SIG-M5 (cell line): ENCODE results near the gene ZFHX2.
"Not testable (repeated sequence)": the region's sequence is repeated elsewhere in the genome, so short reads cannot be mapped to it uniquely, and the experiment has no call there.

ENCODE experiments used
- DNase-seq: peaks from one replicate; lab custom pipeline; 2025; lab: John Stamatoyannopoulos, UW

The ZFHX2 gene

GRCh38 chr14:23539248-23540140, 12.1 kb downstream of the ZFHX2 start:
- no peak for DNase-seq

DNA sequence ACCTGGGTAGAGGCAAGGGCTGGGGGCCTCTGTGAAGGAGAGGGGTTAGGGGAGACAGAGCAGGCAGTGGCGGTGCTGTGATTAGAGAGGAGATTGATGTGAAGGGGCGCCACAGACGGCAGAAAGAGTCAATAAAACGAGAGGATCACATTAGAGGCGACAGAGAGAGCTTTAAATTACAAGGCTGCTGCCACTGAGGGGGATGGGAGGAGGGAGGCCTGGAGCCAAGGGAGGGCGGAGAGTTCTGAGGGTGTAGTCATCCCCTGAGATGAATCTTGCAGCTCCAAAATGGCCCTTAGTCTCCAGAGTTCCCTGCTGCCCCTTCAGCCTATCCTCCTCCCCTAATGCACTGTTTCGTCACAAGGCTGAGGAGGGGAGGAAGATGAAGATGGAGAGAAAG, 12.8 kb downstream of the ZFHX2 start:
- no peak for DNase-seq

DNA sequence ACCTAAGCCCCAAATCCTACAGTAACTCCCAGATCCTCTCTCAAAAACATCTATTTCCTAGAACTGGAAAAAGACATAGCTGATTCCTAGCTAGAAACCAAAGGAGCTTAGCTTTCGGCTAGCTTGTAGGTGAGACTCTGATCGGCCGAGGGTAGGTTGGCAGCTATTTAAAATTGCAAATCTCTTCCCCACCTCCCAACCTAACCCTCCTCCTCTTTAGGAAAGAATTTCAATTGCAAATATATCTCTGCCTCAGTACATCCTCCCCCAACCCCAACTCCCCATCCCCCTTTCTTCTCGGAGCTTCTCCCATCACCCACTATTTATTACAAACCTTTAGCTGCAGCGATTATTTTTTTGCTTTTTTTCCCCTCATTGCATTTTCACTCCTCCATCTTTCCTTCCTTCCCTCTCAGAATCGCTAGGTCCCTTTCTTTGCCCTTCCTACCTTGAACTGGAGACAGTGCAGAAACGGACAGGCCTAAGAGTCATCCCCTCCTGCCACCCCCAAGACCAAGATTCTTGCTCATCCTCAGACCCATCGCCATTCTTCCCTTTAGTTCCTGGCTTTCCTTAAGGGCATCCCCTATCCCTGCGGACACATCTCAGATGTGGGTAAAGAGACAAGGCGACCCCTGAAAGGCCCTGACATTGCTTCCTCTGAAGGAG, 13.4 kb downstream of the ZFHX2 start:
- DNase-seq: no peak

DNA sequence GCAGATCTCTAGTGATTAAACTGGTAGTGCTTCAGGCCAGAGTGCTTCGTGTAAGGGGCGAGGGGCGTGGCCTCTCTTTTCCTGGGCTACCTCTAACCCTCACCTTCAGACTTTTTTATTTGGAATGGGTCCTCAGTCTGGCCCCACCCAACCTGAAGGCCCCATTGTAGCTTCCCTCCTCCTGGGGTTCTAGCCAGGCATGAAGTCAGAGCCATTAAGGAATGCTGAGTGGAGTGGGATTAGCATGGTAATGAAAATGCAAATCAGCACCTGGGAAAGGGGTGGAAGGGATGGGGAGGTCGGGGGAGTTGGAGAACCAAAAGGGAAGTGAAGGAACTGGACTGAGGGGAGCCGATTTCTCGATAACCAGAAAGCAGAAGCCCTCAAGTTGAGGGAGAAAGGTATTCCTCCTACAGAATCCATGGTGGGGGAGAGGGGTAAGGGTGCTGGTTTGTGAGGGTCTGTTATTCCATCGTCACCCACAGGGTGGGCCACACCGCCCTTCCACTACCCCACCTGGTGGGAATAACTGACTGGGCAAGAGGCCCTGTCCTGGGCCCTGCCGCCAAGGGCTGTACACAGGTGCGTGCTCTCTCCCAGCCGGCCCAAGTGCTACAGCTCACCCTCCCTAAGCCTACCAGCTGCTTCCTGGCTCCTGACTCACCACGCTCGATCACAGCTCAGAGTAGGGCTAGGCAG, 14.1 kb downstream of the ZFHX2 start:
- no peak for DNase-seq

GRCh38 chr14:23536906-23537305, 14.7 kb downstream of the ZFHX2 start:
- not testable (repeated sequence) for DNase-seq

DNA sequence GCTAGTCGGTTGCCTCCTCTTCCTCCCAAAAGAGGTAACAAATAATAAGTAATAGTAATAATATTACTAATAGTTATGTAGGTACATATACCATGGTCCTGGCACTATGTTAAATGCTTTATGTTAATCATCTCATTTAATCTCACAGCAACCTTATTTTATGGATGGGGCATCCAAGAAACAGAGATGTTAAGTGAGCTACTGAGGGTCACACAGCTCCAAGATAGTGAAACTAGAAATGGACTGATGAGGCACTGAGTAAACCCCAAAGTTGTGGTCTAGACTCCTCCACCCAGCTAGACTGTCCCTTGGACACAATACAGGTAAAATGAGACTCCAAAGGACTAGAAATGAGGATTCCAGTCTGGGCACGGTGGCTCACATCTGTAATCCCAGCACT, 15.1 kb downstream of the ZFHX2 start:
- DNase-seq: no peak

- no peak for DNase-seq
These were observed 15.6 kb downstream of the ZFHX2 start for GRCh38 chr14:23535943-23536342.

DNA sequence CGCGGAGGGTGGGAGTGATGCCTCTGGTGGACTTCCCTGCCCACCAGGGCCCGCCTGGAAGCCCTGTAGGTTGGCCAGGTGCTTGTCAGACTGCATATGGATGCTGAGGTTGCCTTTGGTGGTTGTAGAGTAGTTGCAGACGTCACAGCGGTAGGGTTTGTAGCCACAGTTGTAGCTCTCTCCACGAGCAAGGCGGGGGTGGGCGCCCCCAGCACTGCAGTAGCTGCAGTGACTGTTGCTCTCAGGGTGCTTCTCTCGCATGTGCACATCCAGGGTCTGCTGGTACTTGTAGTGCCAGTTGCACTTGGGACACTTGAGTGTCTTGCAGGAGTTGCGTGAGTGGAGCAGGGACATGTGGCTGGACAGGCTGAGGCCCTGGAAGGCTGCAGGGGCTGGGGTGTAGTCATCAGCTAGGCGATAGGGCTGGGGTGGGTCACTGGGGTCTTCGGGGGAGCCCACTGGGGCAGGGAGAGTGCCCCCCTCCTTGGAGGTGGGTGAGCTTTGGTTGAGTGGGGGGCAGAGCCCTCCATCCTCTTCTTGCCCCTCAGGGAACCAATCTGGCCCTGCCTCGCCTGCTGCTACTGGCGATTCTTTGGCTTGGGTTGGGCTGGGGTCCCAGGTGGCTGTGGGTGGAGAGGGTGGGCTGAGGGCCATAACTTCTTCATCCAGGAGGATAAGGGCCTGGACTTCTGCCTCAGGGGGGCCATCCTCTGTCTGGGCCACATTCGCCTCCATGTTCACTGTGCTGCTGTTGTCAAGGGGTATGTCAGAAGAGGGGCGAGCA, 17.7 kb downstream of the ZFHX2 start:
- no peak for DNase-seq

GRCh38 chr14:23532658-23533057, 18.9 kb downstream of the ZFHX2 start:
- DNase-seq: no peak

DNA sequence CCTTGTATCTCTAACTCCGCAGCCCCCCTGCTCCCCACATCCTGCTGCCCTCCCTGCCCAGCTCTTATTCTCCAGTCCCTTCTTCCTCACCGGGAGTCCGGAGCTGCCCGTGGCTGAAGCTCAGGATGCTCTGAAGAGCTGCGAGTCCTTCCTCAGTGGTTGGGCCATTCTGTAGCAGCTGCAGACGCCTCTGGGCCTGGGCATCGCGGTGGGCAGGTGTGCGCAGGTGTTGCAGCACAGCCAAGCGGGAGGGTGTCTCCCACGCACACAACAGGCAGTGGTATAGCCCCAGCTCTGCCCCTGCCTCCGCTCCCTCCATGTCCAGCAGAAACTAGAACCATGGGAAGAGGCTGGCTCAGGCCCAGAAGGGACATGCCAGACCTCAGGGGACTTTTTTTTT, 20.2 kb downstream of the ZFHX2 start:
- no peak for DNase-seq

- DNase-seq: no peak
These were observed 21.1 kb downstream of the ZFHX2 start for GRCh38 chr14:23530375-23531055.

DNA sequence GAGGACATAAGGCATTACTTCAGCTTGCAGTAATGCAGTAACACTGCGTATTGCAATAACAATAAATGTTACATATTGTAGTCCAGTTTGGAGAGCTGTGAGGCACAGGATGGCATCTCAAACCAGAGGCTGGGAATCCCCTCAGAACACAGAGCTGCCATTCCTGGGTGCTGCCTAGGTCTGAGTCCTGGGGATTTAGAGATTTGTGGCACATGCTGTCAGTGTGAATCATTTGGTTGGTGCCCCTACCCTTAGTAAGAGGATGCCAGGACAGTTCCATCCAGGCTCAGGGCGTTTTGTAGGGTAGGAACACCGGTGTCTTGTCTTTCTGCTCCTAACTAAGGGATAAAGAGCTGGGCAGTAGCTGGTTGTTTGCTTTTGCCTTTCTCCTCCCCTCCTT, 22.5 kb downstream of the ZFHX2 start:
- DNase-seq: no peak

DNA sequence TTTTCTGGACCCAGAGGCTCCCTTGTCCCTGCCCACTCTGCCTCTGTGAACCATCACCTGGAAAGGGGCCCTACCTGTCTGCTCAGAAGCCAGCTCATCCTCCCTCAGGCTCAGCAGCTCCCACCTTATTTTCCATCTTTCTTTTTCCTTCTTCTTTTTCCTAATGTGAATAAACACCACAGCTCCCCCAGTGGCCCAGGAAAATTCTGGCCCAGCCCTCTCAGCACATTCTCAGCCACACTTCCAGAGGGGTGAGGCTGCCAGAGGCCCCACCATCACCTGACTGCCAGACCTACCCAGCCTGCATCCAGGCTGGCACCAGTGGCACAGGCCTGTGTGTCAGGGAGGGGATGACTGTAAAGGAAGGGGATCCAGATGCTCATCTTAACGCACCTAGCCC, 23.0 kb downstream of the ZFHX2 start:
- no peak for DNase-seq

DNA sequence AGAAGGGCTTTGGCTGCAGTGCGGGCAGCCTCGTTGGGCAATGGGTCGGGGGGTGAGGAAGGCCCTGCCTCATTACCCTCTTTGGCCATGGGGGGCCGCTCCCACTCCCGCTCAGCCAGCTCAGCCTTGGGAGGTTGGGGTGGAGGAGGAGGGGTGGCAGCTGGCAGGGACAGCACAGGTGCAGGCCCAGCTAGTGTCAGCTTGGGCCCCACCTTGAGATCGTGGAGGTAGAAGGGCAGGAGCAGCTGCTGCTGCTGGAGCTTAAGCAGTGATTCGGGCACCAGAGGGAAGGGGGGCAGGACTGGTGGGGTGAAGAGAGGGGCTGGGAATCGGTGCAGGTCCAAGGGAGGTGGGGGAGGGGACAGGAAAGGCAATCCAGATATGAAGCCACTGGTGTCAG, 26.0 kb downstream of the ZFHX2 start:
- DNase-seq: no peak

DNA sequence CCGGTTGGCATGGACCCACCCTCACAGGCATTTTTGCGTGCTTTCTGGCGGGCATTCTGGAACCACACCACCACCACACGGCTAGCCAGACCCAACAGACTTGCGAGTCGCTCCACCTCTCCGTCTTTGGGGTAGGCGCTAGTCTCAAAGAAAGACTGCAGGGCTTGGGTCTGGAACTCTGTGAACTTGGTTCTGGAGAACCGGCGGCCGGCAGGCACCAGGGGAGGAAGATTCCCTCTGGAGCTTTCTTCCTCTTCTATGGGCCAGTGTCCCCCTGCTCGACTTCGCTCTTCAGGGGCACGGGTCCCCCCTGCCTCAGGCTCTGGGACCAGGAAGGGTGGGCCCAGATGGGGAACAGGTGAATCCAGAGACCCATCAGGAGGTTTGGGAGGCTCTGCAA, 26.6 kb downstream of the ZFHX2 start:
- DNase-seq: no peak

GRCh38 chr14:23523229-23524016, 28.1 kb downstream of the ZFHX2 start:
- no peak for DNase-seq

DNA sequence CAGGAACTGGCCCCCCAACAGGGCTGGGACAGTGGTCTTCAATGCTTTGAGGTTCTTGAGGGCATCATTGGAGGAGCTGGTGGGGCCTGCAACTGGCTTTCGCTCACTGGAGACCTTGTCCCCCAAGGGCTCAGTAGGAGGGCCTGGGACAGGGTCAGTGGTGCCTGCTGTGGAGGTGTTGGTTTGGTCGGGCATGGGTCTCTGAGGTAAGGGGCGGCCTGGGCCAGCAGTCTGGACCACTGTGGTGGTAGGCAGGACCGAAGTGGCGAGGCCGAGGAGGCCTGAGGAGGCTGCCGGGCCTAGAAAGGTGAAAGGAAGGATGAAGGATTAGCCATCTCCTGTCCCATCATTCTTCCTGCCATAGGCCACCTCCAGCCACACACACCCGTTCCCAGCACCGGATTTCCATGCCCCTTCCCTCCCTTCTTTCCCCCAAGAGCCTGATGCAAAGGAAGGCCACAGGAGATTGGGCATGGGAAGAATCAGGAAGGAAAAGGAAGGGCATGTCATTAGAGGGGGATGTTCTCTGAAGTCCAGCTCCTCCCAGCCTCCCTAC, 28.8 kb downstream of the ZFHX2 start:
- no peak for DNase-seq

GRCh38 chr14:23521785-23522640, 29.6 kb downstream of the ZFHX2 start:
- DNase-seq: no peak

DNA sequence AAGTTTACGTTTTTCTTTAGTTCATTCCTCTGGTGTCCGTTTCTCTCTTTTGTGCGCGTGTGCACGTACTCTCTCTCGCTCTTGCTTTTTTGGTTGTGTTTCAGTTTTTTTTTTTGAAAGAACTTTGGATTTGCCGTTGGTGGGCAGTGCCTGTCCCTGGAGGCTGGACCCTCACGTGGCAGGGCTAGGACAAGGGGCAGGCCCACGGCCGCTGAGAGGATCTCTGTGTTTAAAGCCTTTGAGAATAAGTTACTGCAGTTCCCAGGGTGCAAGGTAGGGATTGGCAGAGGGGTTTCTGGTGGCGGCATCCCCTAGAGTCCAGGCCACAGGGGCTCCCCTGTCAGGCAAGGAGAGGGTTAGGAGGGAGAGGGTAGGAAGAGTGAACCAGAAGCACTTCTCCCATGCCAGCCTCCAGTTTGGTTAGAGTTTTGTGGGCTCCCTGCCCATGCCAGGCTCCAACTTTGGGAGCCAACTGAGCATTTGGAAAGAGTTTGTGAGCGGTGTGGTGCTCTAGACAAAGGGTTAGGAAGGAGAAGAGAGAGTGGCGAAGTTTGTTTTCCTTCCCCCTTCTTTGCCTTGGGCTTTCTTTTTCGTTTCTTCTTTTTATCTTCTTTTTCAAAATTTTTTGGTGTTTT, 30.5 kb downstream of the ZFHX2 start:
- no peak for DNase-seq
